Subcutaneous abdominal adipose tissue (tissue), 5 donors: Measurements from ENCODE around the gene CNFN.
A peak's percentile ranks its signal among the peaks of the same experiment; 100 is the strongest.

ENCODE experiments used
- H3K27ac ChIP-seq: one replicate; pipeline ENCODE4 v1.7.0; 2013; ENCODE audit warnings: low read depth, mild to moderate bottlenecking, inconsistent platforms, low read length, moderate library complexity
- H3K27me3 ChIP-seq, 5 donors: one replicate each; pipeline ENCODE4 v1.7.0; 2013; ENCODE audit warnings: low read length in 5 of 5, inconsistent platforms in 1 of 5; ENCODE audit not compliant: control insufficient read depth in 5 of 5, insufficient read depth in 4 of 5
- H3K36me3 ChIP-seq, 5 donors: one replicate each; pipeline ENCODE4 v1.7.0; 2013; ENCODE audit warnings: low read length in 5 of 5; ENCODE audit not compliant: control insufficient read depth in 5 of 5, insufficient read depth in 5 of 5
- H3K4me1 ChIP-seq, 5 donors: one replicate each; pipeline ENCODE4 v1.7.0; 2013; ENCODE audit warnings: low read length in 5 of 5, mild to moderate bottlenecking in 3 of 5, moderate library complexity in 1 of 5; ENCODE audit not compliant: control insufficient read depth in 5 of 5, insufficient read depth in 5 of 5
- H3K4me3 ChIP-seq, 5 donors: one replicate each; pipeline ENCODE4 v1.7.0; 2013; ENCODE audit warnings: low read length in 5 of 5, low read depth in 1 of 5
- H3K9ac ChIP-seq, 5 donors: one replicate each; pipeline ENCODE4 v1.7.0; 2013; ENCODE audit warnings: low read length in 5 of 5, mild to moderate bottlenecking in 4 of 5, moderate library complexity in 3 of 5
- H3K9me3 ChIP-seq, 5 donors: one replicate each; pipeline ENCODE4 v1.7.0; 2013; ENCODE audit warnings: low read length in 5 of 5; ENCODE audit not compliant: control insufficient read depth in 5 of 5
- donor health status: healthy.
- donor health status: healthy.
- donor health status: healthy.
- donor health status: healthy.
- donor health status: healthy.

The CNFN gene

GRCh38 chr19:42400404-42400803, 10.3 kb upstream of the CNFN start:
- H3K36me3 ChIP-seq = peaks cover 0 to 25% (median 22%) of the 10 kb centered on the region in 5 donors
- no peak overlapping the region for H3K27ac ChIP-seq
- no peaks in the 10 kb centered on the region for H3K27me3 ChIP-seq
- peaks cover 7 to 63% (median 51%) of the 10 kb centered on the region in 5 donors for H3K4me1 ChIP-seq
- no peak overlapping the region for H3K9ac ChIP-seq
- no peaks in the 10 kb centered on the region for H3K9me3 ChIP-seq
- H3K4me3 ChIP-seq = no peak overlapping the region

- Histone ChIP-seq H3K4me3 (peak overlapping the region; percentile 63 to 84 (median 81)), H3K9me3 (no peaks in the 10 kb centered on the region), H3K36me3 (peaks cover 0 to under 1% (median 0%) of the 10 kb centered on the region in 5 donors), H3K4me1 (peaks cover 5 to 47% (median 28%) of the 10 kb centered on the region in 5 donors), H3K9ac (peak overlapping the region in 4 of 5 donors; percentile 65 to 84 (median 78)), H3K27me3 (no peaks in the 10 kb centered on the region), H3K27ac (peak overlapping the region; percentile 74)
Measured at GRCh38 chr19:42397263-42398166, 7.4 kb upstream of the CNFN start.

GRCh38 chr19:42396381-42397262, 6.5 kb upstream of the CNFN start:
- Histone ChIP-seq H3K4me3 (peak overlapping the region; percentile 63 to 84 (median 81)), H3K4me1 (peaks cover 5 to 39% (median 24%) of the 10 kb centered on the region in 5 donors), H3K27ac (peak overlapping the region; percentile 74), H3K9ac (peak overlapping the region; percentile 42 to 81 (median 76)), H3K9me3 (no peaks in the 10 kb centered on the region), H3K36me3 (no peaks in the 10 kb centered on the region), H3K27me3 (no peaks in the 10 kb centered on the region)

GRCh38 chr19:42394751-42395150, 4.7 kb upstream of the CNFN start:
- peaks cover 5 to 23% (median 20%) of the 10 kb centered on the region in 5 donors for H3K4me1 ChIP-seq
- no peaks in the 10 kb centered on the region for H3K9me3 ChIP-seq
- H3K27me3 ChIP-seq = peaks cover 3 to 9% (median 5%) of the 10 kb centered on the region in 5 donors
- H3K27ac ChIP-seq = no peak overlapping the region
- H3K9ac ChIP-seq = no peak overlapping the region
- H3K36me3 ChIP-seq = no peaks in the 10 kb centered on the region
- H3K4me3 ChIP-seq = no peak overlapping the region

- peaks cover 9 to 16% (median 14%) of the 10 kb centered on the region in 5 donors for H3K27me3 ChIP-seq
- no peaks in the 10 kb centered on the region for H3K36me3 ChIP-seq
- no peak overlapping the region for H3K4me3 ChIP-seq
- H3K27ac ChIP-seq = no peak overlapping the region
- H3K9ac ChIP-seq = no peak overlapping the region
- no peaks in the 10 kb centered on the region for H3K9me3 ChIP-seq
- peaks cover 0 to 16% (median 14%) of the 10 kb centered on the region in 5 donors for H3K4me1 ChIP-seq
Measured at GRCh38 chr19:42392165-42392564, 2.1 kb upstream of the CNFN start.

GRCh38 chr19:42388851-42389489, 1.1 kb downstream of the CNFN start:
- Histone ChIP-seq H3K36me3 (no peaks in the 10 kb centered on the region), H3K27me3 (peaks cover 9 to 16% (median 14%) of the 10 kb centered on the region in 5 donors), H3K9ac (no peak overlapping the region), H3K27ac (no peak overlapping the region), H3K9me3 (no peaks in the 10 kb centered on the region), H3K4me3 (no peak overlapping the region), H3K4me1 (peaks cover 2 to 9% (median 8%) of the 10 kb centered on the region in 5 donors)

- no peak overlapping the region for H3K27ac ChIP-seq
- H3K9me3 ChIP-seq = no peaks in the 10 kb centered on the region
- peak overlapping the region in 4 of 5 donors; percentile 42 to 68 (median 60) for H3K4me3 ChIP-seq
- H3K4me1 ChIP-seq = peaks cover 2 to 9% (median 8%) of the 10 kb centered on the region in 5 donors
- H3K36me3 ChIP-seq = no peaks in the 10 kb centered on the region
- H3K27me3 ChIP-seq = peaks cover 9 to 19% (median 14%) of the 10 kb centered on the region in 5 donors
- peak overlapping the region in 2 of 5 donors; percentile 59 to 64 for H3K9ac ChIP-seq
Measured at GRCh38 chr19:42386974-42387707, 3.0 kb downstream of the CNFN start.

- Histone ChIP-seq H3K9me3 (no peaks in the 10 kb centered on the region), H3K27ac (no peak overlapping the region), H3K4me3 (no peak overlapping the region), H3K9ac (no peak overlapping the region), H3K27me3 (peaks cover 0 to 10% (median 3%) of the 10 kb centered on the region in 5 donors), H3K36me3 (peaks cover 0 to 17% (median 7%) of the 10 kb centered on the region in 5 donors), H3K4me1 (peaks cover 0 to 9% (median 6%) of the 10 kb centered on the region in 5 donors)
Measured at GRCh38 chr19:42380155-42380554, 9.9 kb downstream of the CNFN start.
